ENCODE measurements around the gene TMEM156. TPM values are rescaled to one million over a fixed set of nuclear protein-coding genes. Genes with fewer than 3 reads are reported as not detected.

Gene TMEM156
- total RNA-seq, 2 donors from 2014 or later = 0.27 to 0.51 TPM

- TF ChIP-seq POLR2A (IDR thresholded peaks at IDR 0.05) (no peak), POLR2AphosphoS5 (IDR thresholded peaks at IDR 0.05) (no peak), CTCF (IDR thresholded peaks at IDR 0.05) (no peak)
- 60% methylated on average over 1 of the region's 1 CpG for WGBS
- H3K9me3 ChIP-seq = no peaks in the 10 kb centered on the region
- no peaks in the 10 kb centered on the region for H3K4me1 ChIP-seq (replicated peaks)
- DNase-seq (ENCODE audit: low spot score) = no peak
- no peaks in the 10 kb centered on the region for H3K36me3 ChIP-seq
- intact Hi-C loops (cut with DNase I) = no loop called here
- H3K27ac ChIP-seq = no peak overlapping the region
- H3K4me3 ChIP-seq = no peak overlapping the region
- H3K27me3 ChIP-seq (replicated peaks; ENCODE audit: insufficient read depth) = no peaks in the 10 kb centered on the region
Measured at GRCh38 chr4:39051492-39051891, 19.3 kb upstream of the TMEM156 start.

GRCh38 chr4:39050590-39050989 lies 18.4 kb upstream of the TMEM156 start:
- no peak overlapping the region for H3K27ac ChIP-seq
- no peak overlapping the region for H3K4me3 ChIP-seq
- no peak for DNase-seq (ENCODE audit: low spot score)
- H3K27me3 ChIP-seq (replicated peaks; ENCODE audit: insufficient read depth) = no peaks in the 10 kb centered on the region
- intact Hi-C loops (cut with DNase I) = no loop called here
- no peaks in the 10 kb centered on the region for H3K4me1 ChIP-seq (replicated peaks)
- H3K36me3 ChIP-seq = no peaks in the 10 kb centered on the region
- H3K9me3 ChIP-seq = no peaks in the 10 kb centered on the region
- 70% methylated on average over 2 of the region's 2 CpGs for WGBS
- TF ChIP-seq CTCF (IDR thresholded peaks at IDR 0.05) (no peak), POLR2AphosphoS5 (IDR thresholded peaks at IDR 0.05) (no peak), POLR2A (IDR thresholded peaks at IDR 0.05) (no peak)

DNA sequence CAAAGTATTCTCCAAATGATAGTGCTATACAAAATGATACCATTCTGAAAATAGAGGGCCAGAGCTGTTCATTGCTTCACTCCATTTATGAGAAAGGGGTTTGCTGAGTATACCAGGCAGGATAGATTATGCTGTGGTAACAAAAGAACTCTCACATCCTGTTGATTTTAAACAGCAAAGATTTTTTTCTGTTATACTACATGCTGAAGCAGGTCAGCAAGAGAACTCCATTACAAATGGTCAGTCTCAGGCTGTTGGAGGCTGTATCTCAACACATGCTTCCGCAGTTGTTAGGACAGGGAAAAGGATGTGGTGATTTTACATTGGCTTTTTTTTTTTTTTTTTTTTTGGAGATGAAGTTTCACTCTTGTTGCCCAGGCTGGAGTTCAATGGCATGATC lies 16.1 kb upstream of the TMEM156 start:
- no peaks in the 10 kb centered on the region for H3K27me3 ChIP-seq (replicated peaks; ENCODE audit: insufficient read depth)
- 86% methylated on average over 1 of the region's 1 CpG for WGBS
- intact Hi-C loops (cut with DNase I) = no loop called here

GRCh38 chr4:39047681-39048080 lies 15.5 kb upstream of the TMEM156 start:
- Histone ChIP-seq H3K27ac (no peak overlapping the region), H3K9me3 (no peaks in the 10 kb centered on the region), H3K27me3 (replicated peaks; ENCODE audit: insufficient read depth) (no peaks in the 10 kb centered on the region), H3K4me1 (replicated peaks) (no peaks in the 10 kb centered on the region), H3K36me3 (no peaks in the 10 kb centered on the region), H3K4me3 (no peak overlapping the region)
- WGBS = 69% methylated on average over 2 of the region's 2 CpGs
- no peak for DNase-seq (ENCODE audit: low spot score)
- TF ChIP-seq POLR2A (IDR thresholded peaks at IDR 0.05) = no peak
- no peak for TF ChIP-seq POLR2AphosphoS5 (IDR thresholded peaks at IDR 0.05)
- intact Hi-C loops (cut with DNase I) = no loop called here

More for the DNA sequence above, 16.1 kb upstream of the TMEM156 start:
- H3K27ac ChIP-seq = no peak overlapping the region
- TF ChIP-seq CTCF (IDR thresholded peaks at IDR 0.05) (no peak), POLR2AphosphoS5 (IDR thresholded peaks at IDR 0.05) (no peak), POLR2A (IDR thresholded peaks at IDR 0.05) (no peak)
- H3K9me3 ChIP-seq = no peaks in the 10 kb centered on the region
- no peak overlapping the region for H3K4me3 ChIP-seq
- H3K4me1 ChIP-seq (replicated peaks) = no peaks in the 10 kb centered on the region
- no peaks in the 10 kb centered on the region for H3K36me3 ChIP-seq
- DNase-seq (ENCODE audit: low spot score) = no peak

DNA sequence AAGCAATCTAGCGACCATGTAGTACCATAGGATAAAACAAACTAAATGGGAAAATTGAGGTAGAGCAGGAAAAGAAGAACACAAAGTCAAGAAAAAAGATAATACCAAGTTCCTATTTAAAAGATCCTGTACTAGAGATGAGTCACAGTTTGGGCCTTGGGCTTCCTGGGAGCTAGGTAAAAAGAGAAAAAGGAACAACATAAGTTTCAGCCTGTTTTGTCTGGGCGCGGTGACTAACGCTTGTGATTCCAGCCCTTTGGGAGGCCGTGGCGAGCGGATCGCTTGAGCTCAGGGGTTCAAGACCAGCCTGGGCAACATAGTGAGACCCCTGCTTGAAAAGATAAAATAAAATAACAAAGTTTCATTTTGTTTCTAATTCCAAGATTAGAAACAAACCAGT lies 14.0 kb upstream of the TMEM156 start:
- WGBS = 79% methylated on average over 8 of the region's 8 CpGs
- H3K9me3 ChIP-seq = no peaks in the 10 kb centered on the region
- no peaks in the 10 kb centered on the region for H3K36me3 ChIP-seq
- intact Hi-C loops (cut with DNase I) = no loop called here
- H3K27me3 ChIP-seq (replicated peaks; ENCODE audit: insufficient read depth) = no peaks in the 10 kb centered on the region
- no peak for DNase-seq (ENCODE audit: low spot score)
- peak overlapping the region; percentile 10 to 83 for H3K27ac ChIP-seq
- H3K4me3 ChIP-seq = peak overlapping the region in 1 of 2 donors; percentile 90
- H3K4me1 ChIP-seq (replicated peaks) = no peaks in the 10 kb centered on the region
- TF ChIP-seq POLR2AphosphoS5 (IDR thresholded peaks at IDR 0.05) (no peak), POLR2A (IDR thresholded peaks at IDR 0.05) (no peak)

DNA sequence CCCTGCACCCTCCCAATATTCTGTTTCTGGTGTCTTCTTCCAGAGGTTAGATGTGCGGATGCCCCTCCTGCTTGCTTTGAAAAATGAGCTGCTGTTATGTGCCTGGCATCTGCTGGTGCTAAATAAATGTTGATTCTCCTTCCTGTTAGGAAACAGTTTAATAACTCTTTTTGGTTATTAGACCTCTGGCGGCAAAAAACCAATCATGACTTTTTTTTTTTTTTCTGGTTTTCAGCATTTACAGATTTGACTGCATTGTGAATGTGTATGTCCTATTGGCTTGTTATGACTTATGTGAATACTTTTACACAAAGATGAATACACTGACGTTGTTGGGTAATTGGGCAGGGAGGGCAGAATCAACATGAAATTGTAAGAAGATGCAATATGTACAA lies 13.6 kb upstream of the TMEM156 start:
- no peak for DNase-seq (ENCODE audit: low spot score)
- Histone ChIP-seq H3K9me3 (no peaks in the 10 kb centered on the region), H3K4me1 (replicated peaks) (no peaks in the 10 kb centered on the region), H3K4me3 (peak overlapping the region; percentile 76 to 90), H3K27ac (peak overlapping the region; percentile 83 to 93), H3K27me3 (replicated peaks; ENCODE audit: insufficient read depth) (no peaks in the 10 kb centered on the region), H3K36me3 (no peaks in the 10 kb centered on the region)
- TF ChIP-seq POLR2A (IDR thresholded peaks at IDR 0.05) (no peak), POLR2AphosphoS5 (IDR thresholded peaks at IDR 0.05) (no peak), CTCF (IDR thresholded peaks at IDR 0.05) (no peak)
- WGBS = 44% methylated on average over 3 of the region's 3 CpGs
- intact Hi-C loops (cut with DNase I) = no loop called here
